HG02678 (cell line): ENCODE data around the gene FAM174B.

ENCODE experiments used
- ATAC-seq: cut with Tn5 transposase; IDR thresholded peaks from one replicate; pipeline ENCODE4 v1.9.1; 2021; ENCODE audit warnings: mild to moderate bottlenecking, moderate library complexity; ENCODE audit not compliant: unreplicated experiment

Gene FAM174B

DNA sequence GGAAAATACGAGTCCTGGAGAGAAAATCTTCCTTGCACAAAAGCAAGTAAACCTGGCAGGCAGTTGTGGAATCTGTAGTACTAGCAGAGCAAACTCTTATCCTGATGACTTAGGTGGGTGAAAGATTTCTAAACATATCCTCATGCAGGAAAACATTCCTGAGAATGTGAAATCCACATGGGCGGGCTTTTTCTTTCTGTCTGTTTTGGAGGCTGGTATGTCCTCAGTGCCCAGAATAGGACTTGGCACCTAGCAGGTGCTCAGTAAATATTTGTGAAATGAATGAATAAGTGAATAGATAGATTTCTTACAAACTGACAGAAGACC lies 53.3 kb downstream of the FAM174B start:
- no peak for ATAC-seq

DNA sequence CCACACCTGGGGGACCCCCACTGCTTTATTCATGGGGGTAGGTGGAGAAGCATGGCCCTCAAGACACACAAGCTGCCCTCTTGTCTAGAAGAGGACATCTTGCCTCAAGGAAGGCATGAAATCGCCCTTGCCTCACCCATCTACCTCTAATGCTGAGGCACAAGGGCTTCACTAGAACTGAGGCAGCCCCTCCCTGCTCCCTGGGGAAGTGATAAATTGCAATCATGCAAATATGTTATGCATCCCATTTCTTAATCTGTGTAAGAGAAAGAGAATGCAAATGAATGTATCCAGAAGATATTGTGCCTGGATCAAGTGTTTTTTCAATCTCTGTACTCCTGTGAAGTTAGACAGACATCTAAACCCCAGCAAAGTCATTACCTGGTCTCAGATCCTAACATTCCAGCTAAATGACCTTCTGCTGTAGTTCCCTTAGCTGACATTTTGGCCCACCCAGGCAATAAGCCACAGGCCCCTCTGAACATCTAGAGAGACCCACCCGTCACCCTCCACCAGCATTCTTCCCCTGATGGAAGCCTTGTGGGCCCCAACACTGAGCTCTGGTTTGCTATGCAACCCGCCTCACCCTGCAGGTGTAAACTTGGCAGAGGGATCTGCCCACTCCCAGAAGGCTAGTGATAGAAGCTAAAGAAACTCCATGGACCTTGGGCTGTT lies 53.8 kb downstream of the FAM174B start:
- ATAC-seq: no peak

GRCh38 chr15:92600856-92601255 lies 54.7 kb downstream of the FAM174B start:
- ATAC-seq: no peak

- ATAC-seq: no peak
Measured at GRCh38 chr15:92599394-92599970, 56.1 kb downstream of the FAM174B start.

GRCh38 chr15:92597548-92597947 lies 58.0 kb downstream of the FAM174B start:
- ATAC-seq: no peak

GRCh38 chr15:92596623-92597022 lies 59.0 kb downstream of the FAM174B start:
- ATAC-seq: no peak

DNA sequence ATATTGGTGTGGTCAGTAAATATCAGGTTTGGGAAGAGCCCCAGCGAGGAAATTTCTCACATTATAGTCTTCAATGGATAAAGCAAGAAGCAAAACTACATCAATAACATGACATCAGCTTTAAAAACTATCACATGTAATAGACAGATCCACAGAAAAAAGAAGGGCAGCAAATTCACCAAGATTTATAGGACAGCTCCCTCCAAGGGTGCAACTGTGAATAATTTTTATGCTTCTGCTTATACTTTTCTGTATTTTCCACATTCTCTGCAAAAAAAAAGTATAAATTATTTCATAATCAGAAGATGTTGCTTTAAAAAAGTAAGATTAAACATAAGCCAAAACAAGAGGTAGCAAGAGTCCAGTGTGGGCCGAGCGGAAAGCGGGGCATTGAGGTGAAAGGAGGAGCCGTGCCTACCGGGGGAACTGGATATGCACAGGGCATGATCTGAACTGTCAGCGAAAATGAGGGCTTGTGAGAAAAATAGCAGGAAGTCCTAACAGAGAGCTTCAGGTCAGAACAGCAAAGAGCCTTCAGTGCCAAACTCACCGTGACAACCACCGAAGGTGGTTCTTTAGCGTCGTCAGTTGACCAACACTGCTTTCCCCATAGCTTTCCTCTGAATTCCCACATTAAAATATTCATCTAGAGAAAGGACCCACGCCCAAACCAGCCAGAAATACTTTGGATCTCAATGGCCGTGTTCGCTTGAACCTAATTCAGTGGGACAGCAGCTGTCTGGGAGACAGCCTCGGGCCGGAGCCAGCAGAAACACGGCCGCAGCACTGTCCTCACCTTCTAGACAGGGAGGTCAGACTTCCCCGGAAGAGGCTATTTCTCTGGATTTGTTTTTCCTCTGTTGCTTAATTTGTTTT lies 59.8 kb downstream of the FAM174B start:
- ATAC-seq: no peak

DNA sequence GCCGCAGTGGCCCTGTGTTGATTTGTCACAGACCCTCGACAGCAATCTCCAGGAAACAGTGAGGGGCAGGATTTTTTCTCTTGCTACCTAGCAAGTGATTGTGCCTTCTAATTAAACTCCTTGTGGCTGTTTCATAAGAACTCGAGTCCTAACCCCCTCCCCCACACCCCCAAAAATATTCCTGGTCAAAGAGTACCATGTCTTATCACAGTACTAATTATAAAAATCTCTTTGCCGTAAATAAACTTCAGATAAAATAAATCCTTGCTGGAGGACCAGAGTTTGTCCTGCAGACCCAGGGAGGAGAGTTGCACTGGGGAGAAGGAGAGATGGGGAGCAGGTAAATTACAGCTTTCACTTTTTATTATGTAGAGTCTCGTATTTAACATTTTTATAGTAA lies 64.3 kb downstream of the FAM174B start:
- no peak for ATAC-seq

- no peak for ATAC-seq
Measured at GRCh38 chr15:92586966-92587365, 68.6 kb downstream of the FAM174B start.

- ATAC-seq: no peak
Measured at GRCh38 chr15:92586383-92586942, 69.1 kb downstream of the FAM174B start.

DNA sequence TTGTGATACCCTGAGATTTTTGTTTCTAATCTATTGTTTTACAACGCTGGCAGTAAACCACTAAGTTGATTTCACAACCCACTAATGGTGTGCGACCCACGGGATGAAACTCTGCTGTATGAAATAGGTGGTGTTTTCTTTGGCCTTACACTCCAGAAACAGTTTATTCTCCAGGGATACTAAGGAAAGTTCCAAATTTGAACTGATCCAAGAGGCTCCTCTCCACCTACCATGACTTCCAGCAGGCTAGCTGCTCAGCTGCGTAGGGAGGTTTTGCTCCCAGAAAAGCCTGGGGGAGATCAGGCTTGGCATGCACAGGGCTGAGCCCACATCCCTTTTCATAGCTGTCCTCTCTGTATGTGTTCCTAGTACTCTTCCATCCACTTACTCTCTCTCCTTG lies 71.5 kb downstream of the FAM174B start:
- no peak for ATAC-seq

DNA sequence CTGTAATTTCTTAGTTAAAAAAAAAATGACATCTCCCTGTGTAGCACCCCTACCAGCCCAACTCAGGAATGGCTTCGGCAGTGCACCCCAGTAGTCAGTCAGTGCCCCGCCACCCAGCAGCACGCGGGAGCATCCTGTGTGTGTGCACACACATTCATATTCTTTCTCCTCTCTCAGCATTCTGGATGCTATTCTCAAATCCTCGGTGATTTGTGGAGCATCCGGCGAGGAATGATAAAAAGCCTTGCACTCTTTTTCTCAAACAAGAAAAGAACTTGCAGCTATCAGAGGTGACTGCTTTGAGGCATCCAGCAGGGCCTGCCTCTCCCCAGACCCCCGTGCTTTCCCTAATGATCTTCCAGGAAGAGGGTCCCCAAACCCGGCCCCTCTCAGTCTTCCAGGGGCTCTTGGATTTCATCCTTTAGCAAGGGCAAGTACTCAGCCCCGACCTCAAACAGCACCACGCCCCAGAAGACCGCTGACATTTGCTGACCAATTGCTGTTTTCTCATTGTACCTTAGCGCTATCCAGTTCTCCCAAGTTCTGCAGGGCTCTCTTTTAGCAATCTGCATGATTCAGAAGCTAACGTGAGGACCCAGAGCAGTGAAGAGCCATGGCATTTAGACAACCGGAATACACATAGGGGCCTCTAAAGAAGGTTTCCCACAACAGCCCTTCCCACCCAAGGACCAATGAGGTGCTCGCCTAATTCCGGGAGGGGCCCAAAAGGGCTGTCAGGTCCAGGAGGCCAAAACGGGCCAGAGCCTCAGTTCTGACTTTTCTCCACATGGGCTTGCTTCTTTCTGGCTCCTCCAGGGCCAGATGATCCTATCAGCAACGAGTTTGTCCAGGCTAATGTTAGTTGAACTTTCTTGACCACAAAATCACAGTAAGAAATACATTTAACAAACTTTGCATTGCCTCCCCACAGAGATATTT lies 72.2 kb downstream of the FAM174B start:
- no peak for ATAC-seq

- no peak for ATAC-seq
Measured at GRCh38 chr15:92582206-92582605, 73.4 kb downstream of the FAM174B start.

GRCh38 chr15:92580933-92581445 lies 74.6 kb downstream of the FAM174B start:
- no peak for ATAC-seq

GRCh38 chr15:92580521-92580920 lies 75.1 kb downstream of the FAM174B start:
- no peak for ATAC-seq

GRCh38 chr15:92579931-92580470 lies 75.6 kb downstream of the FAM174B start:
- ATAC-seq: no peak

DNA sequence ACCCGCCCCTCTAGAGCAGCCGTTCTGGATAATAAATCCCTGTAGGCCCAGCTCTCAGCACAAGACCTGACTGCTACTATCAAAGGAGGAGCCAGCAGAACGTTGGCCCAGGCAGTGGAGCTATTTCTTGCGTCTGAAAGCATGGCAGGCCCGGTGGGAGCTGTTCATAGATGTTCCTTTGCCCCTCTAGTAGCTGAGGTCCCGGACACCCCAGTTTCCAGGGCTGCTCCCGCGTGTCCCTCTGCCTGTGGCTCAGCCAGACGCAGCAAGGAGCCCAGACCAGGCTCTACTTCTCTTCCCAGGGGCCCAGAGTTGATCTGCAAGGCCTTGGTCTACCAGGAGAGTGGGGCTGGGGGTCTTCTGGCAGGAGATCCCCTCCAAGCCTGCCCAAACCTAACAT lies 76.1 kb downstream of the FAM174B start:
- no peak for ATAC-seq

GRCh38 chr15:92578096-92578835 lies 77.3 kb downstream of the FAM174B start:
- ATAC-seq: no peak

GRCh38 chr15:92576597-92577200 lies 78.9 kb downstream of the FAM174B start:
- no peak for ATAC-seq
